GM04504 (cell line): ENCODE data around the gene ZRANB3.
"Not testable (repeated sequence)": the region's sequence is repeated elsewhere in the genome, so short reads cannot be mapped to it uniquely, and the experiment has no call there.

Experiments used
- DNase-seq: peaks from one replicate; pipeline ENCODE4 v3.0.0-alpha.2; 2012; ENCODE audit warnings: low read depth

Gene ZRANB3

GRCh38 chr2:135530313-135531230 lies at the start of gene ZRANB3:
Gene ZRANB3 (minus strand): TSS chr2:135531218.
- DNase-seq: peak; percentile 95

DNA sequence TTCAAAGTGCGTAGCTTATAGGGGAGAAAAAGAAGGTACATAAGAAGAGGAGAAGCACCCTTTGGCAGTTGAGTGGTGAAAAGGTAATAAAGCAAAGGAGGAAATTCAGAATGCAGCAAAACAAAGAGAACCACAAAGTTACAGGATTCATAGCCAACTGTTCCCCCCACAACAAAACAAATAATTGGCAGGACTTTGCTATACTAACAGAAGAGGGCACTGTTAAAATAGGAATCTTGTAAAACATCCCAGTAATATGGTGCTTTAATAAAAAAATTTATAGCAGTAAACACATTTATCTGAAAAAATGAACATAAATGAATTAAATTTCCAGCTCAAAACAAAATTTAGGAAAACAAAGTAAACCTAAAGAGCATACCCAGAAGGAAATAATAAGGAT lies 42.6 kb upstream of the ZRANB3 start:
- no peak for DNase-seq

DNA sequence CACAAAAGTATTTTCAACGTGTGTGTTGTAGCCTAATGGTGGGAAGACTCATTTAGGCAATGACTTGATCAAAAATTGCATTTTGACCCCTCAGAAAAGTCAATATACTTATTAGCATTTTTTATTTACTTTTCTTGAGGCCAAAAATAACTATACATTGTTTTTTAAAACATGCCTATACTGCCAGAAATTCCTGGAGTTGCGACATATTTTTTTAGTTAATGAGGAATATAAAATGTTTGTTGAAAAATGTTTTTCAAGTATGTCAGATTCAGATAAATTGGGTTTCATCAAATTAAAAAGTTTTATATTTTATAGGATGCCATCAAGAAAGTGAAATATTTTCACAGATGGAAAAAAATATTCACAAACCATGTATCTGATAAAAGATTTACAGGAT lies 39.9 kb upstream of the ZRANB3 start:
- no peak for DNase-seq

DNA sequence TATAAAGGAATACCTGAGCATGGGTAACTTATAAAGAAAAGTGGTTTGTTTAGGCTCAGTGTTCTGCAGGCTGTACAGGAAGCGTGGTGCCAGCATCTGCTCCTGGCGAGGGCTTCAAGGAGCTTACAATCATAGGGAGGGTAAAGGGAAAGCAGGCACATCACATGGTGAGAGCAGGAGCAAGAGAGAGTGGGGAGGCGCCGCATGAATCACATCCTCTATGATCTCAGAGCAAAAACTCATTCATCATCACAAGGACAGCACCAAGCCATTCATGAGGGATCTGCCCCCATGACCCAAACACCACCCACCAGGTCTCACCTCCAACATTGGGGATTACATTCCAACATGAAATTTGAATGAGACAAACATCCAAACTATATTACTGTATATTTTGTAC lies 32.8 kb upstream of the ZRANB3 start:
- DNase-seq: no peak

- no peak for DNase-seq
These were observed 30.9 kb upstream of the ZRANB3 start for GRCh38 chr2:135561925-135562324.

GRCh38 chr2:135557530-135557929 lies 26.5 kb upstream of the ZRANB3 start:
- DNase-seq: no peak

DNA sequence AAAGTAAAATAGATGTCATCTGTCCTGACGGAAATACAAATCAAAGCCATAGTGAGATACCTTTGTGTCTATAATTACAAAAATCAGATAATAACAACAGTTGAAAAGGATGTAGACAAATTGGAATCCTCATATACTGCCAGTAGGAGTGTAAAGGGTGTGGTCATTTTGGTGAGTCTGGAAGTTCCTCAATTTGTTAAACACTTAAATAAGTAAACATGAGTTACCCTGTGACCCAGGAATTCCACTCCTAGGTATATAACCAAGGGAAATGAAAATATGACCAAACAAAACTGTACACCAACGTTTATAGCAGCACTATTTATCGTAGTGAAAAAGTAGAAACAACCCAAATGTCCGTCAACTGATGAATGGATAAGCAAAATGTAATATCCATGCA lies 24.3 kb upstream of the ZRANB3 start:
- DNase-seq: no peak

DNA sequence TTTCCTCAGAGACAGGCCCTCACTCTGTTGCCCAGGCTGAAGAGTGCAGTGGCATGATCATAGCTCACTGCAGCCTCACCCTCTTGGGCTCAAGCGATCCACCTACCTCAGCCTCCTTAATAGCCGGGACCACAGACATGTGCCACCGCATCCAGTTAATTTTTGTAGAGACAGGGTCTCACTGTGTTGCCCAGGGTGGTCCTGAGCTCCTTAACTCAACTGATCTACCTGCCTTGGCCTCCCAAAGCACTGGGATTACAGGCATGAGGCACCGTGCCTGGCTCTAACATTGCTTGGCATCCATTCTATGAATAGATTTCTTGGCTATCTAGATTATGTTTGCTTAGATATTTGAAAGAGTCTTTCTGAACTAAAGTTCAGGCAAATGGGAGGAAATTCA lies 21.9 kb upstream of the ZRANB3 start:
- no peak for DNase-seq

DNA sequence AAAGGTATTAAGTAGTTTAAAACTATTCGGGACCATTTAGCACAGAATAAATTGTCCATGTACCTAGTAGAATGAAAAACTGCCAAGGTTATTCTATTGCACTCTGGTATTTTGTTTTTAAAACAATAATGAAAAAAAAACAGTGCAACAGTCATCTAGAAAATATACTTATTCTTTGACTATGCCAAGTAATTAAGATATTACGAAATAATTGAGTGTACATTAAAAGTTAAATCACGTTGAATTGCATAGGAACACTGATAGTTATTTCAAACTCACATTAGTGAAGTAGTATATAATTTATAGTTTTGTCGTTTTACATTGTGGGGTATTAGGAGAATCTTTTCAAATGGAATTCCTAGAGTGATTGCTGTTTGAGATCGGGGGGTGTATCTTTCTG lies 20.3 kb upstream of the ZRANB3 start:
- no peak for DNase-seq

GRCh38 chr2:135547311-135547710 lies 16.3 kb upstream of the ZRANB3 start:
- DNase-seq: no peak

- no peak for DNase-seq
These were observed 15.4 kb upstream of the ZRANB3 start for GRCh38 chr2:135546436-135546835.

- not testable (repeated sequence) for DNase-seq
These were observed 2.5 kb upstream of the ZRANB3 start for GRCh38 chr2:135533545-135533944.

DNA sequence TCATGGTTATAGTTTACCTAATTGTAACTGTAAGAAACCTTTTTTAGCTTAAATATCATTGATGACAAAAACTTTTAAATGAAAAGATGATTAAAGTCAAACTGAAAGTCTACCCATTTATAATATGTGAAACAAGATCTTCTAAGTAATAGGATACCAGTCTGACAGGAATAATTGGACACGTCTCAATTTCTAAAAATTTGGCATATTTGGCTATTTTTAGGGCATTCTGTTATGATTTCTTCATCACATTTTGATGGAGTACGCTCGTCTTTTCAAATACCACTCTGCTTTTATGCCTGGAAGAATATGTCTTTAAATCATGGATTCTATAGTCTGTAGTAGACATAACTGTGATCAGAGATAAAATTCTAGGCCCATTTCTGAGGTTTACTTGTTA lies 1.6 kb upstream of the ZRANB3 start:
- no peak for DNase-seq

GRCh38 chr2:135531231-135532197 lies 496 bp upstream of the ZRANB3 start, which contains the start of gene R3HDM1:
Gene R3HDM1 (plus strand): TSS chr2:135531484. CDS start chr2:135604846, 73,362 bp downstream.
- DNase-seq: peak; percentile 100

DNA sequence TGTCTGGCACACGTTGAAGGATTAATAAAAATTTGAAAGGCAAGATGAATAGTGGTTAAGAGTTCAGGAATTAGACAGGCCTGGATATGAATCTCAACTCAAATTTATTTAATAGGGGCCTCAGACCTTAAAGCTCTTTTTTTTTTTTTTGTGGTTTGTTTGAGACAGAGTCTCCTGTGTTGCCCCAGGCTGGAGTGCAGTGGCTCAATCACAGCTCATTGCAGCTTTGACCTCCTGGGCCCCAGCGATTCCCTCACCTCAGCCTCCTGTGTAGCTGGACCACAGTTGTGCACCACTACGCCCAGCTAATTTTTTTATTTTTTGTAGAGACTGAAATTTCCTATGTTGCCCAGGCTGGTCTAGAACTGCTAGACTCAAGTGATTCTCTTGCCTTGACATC lies 3.0 kb downstream of the ZRANB3 start:
- DNase-seq: no peak

GRCh38 chr2:135525786-135526185 lies 5.2 kb downstream of the ZRANB3 start:
- no peak for DNase-seq

DNA sequence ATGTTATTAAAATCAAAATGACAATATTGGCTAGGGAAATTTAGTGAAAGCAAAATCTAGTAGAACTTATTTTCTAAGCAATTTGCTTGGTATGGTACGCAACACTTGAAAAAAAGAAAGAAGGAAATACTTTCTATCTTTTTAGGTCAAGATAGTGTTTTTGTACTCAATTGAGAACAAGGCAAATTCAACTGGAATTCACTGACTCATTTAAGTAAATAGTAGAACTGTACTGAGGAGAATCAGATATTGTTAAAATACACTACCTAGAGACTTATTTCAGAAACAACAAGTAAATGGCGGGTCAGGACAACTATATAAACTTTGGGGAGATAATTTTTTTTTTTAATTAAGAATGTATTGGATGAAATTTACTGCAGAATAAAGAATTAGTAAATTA lies 18.9 kb downstream of the ZRANB3 start:
- no peak for DNase-seq

DNA sequence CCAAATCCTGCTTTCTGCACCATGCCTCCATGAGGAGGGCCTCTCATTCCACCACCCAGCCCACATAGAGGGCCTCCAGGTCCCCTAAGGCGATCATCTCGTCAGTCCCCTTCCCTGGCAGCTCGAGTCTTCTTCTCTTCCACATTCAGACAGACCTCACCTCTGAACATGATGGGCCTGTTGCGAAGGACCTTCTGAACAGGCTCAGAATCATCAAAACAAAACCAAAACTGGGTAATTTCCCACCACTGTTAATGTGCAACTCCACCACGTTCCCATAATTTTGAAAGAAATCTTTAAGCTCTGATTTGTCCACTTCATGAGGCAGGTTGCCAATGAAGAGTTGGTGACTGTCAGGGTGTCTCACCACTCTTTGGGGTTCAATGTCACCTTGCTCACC lies 20.4 kb downstream of the ZRANB3 start:
- no peak for DNase-seq

DNA sequence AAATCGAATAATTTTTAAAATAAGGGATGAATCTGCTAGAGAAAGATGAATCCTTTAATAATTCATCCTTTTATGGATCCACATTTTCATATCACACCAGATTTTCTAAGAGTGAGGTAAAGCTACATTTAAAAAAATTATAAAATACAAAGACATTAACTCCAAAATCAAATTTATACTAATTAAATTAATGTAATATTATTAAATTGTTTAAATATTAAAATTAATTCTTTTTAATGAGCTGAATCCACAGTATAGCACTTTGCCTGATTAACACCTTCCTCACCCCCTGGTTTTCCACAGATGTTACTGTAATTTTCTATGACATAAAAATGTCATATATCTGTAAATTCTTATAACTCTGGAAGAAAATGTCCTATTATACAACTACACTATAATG lies 26.2 kb downstream of the ZRANB3 start:
- DNase-seq: no peak

- not testable (repeated sequence) for DNase-seq
These were observed 32.4 kb downstream of the ZRANB3 start for GRCh38 chr2:135498588-135498987.

DNA sequence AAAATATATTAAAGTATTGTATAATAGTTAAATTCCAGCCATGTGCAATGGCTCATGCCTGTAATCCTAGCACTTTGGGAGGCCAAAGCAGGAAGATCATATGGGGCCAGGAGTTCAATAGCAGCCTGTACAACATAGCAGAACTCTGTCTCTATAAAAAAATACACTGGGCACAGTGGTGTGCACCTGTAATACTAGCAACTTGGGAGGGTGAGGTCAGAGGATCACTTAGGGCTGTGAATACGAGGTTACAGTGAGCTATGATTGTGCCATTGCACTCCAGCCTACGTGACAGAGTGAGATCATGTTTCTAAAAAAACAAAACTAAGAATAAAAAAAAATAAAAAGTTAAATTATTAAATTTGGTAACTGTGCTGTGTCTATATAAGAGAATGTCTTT lies 36.1 kb downstream of the ZRANB3 start:
- DNase-seq: no peak

DNA sequence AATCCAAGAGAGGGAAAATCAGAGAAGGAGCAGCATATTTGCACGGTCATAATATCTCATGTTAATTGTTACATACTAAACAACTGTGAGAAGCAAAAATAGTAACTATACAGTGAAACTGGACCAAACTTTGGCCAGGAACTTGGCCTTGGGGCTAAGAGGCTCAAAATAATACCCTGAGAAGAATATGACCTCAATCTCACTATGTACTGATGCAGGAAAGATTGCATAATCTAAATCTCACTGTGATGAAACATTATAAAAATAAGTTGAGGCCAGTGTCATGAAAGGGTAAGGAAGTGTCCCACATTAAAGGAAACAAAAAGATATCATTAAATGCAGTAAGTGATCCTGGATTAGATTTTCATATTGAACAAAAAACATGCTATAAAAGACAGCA lies 36.5 kb downstream of the ZRANB3 start:
- no peak for DNase-seq

DNA sequence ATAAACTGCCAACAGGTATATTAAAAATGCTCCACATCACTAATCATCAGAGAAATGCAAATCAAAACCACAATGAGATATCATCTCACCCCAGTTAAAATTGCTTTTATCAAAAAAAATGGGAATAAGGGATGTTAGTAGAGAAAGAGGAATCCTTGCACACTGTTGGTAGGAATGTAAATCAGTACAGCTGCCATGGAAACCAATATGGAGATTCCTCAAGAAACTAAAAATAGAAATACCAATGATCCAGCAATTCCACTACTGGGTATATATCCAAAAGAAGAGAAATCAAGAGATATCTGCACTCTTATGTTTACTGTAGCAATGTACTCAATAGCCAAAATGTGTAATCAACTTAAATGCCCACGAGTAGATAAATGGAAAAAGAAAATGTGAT lies 40.6 kb downstream of the ZRANB3 start:
- no peak for DNase-seq
